CD14-positive monocyte (primary cell): ENCODE measurements around the gene EDEM1. TPM values are rescaled to one million over a fixed set of nuclear protein-coding genes. Genes with fewer than 3 reads are reported as not detected.
A peak's percentile ranks its signal among the peaks of the same experiment; 100 is the strongest.

Experiments used
- DNase-seq, 3 donors: peaks; one replicate each; pipeline ENCODE4 v3.0.0-alpha.2; 2011 to 2022
- H2AFZ ChIP-seq: 2 replicates; pipeline ENCODE4 v1.6.0; 2012; ENCODE audit warnings: mild to moderate bottlenecking, low read depth, low read length, inconsistent platforms; ENCODE audit not compliant: insufficient read depth, poor library complexity, severe bottlenecking
- H3K27ac ChIP-seq, 2 donors: 1 replicate in 1 of 2; 2 replicates in 1 of 2; pipeline ENCODE4 v1.5.1; 2012 to 2013; ENCODE audit warnings: low read length in 2 of 2, control low read depth in 1 of 2, inconsistent platforms in 1 of 2, low read depth in 1 of 2, mild to moderate bottlenecking in 1 of 2
- H3K27me3 ChIP-seq, 2 donors: one replicate each; pipeline versions ENCODE4 v1.6.0 to v1.6.1; 2011 to 2013; ENCODE audit warnings: low read length in 2 of 2; ENCODE audit not compliant: control insufficient read depth in 2 of 2, insufficient read depth in 2 of 2
- H3K36me3 ChIP-seq, 2 donors: replicated peaks in 1 of 2; 1 replicate in 1 of 2; 2 replicates in 1 of 2; pipeline versions ENCODE4 v1.5.1 to v1.6.1; 2012 to 2013; ENCODE audit warnings: low read length in 2 of 2, control low read depth in 1 of 2, inconsistent platforms in 1 of 2, mild to moderate bottlenecking in 1 of 2; ENCODE audit not compliant: insufficient read depth in 2 of 2, control insufficient read depth in 1 of 2
- H3K4me1 ChIP-seq, 2 donors: 1 replicate in 1 of 2; 2 replicates in 1 of 2; pipeline versions ENCODE4 v1.5.1 to v1.6.1; 2012 to 2013; ENCODE audit warnings: low read length in 2 of 2, control low read depth in 1 of 2, inconsistent platforms in 1 of 2, mild to moderate bottlenecking in 1 of 2, moderate library complexity in 1 of 2; ENCODE audit not compliant: insufficient read depth in 2 of 2, control insufficient read depth in 1 of 2
- H3K4me2 ChIP-seq: replicated peaks from 2 replicates; pipeline ENCODE3; 2012; ENCODE audit warnings: low read length, moderate library complexity, mild to moderate bottlenecking; ENCODE audit not compliant: poor library complexity, severe bottlenecking; ENCODE audit errors: extremely low read depth
- H3K4me3 ChIP-seq, 3 experiments: fragments of 200-600 bp in 1 of 3; sonication (generic) in 1 of 3; replicated peaks in 1 of 3; 1 replicate in 2 of 3; 2 replicates in 1 of 3; pipeline ENCODE4 v1.5.1; 2011 to 2013; ENCODE audit warnings: low read length in 3 of 3, mild to moderate bottlenecking in 3 of 3, control low read depth in 2 of 3, low read depth in 2 of 3, inconsistent platforms in 1 of 3, moderate library complexity in 1 of 3
- H3K79me2 ChIP-seq: 2 replicates; pipeline ENCODE4 v1.6.0; 2012; ENCODE audit warnings: mild to moderate bottlenecking, control low read depth, inconsistent platforms, low read length, moderate library complexity; ENCODE audit not compliant: insufficient read depth
- H3K9ac ChIP-seq: 2 replicates; pipeline ENCODE4 v1.6.0; 2017; ENCODE audit warnings: low read length, mild to moderate bottlenecking; ENCODE audit not compliant: insufficient read depth, poor library complexity, severe bottlenecking
- H3K9me3 ChIP-seq, 2 donors: replicated peaks in 1 of 2; 1 replicate in 1 of 2; 2 replicates in 1 of 2; pipeline versions ENCODE4 v1.5.1 to v1.6.1; 2012 to 2013; ENCODE audit warnings: low read length in 2 of 2, control low read depth in 1 of 2; ENCODE audit not compliant: control insufficient read depth in 1 of 2, insufficient read depth in 1 of 2
- H4K20me1 ChIP-seq: 2 replicates; pipeline ENCODE4 v1.6.0; 2012; ENCODE audit warnings: mild to moderate bottlenecking, low read length, control low read depth, moderate library complexity; ENCODE audit not compliant: insufficient read depth
- H3K27ac Mint-ChIP-seq, 7 donors: one replicate each; pipeline ENCODE4 v1.8.0; 2020; ENCODE audit warnings: mild to moderate bottlenecking in 7 of 7, mixed read lengths in 7 of 7, moderate library complexity in 6 of 7, inconsistent platforms in 2 of 7
- H3K27me3 Mint-ChIP-seq, 3 donors: one replicate each; pipeline ENCODE4 v1.8.0; 2021 to 2022; ENCODE audit warnings: low read depth in 3 of 3, mild to moderate bottlenecking in 3 of 3, mixed read lengths in 3 of 3, moderate library complexity in 3 of 3, inconsistent platforms in 1 of 3
- H3K36me3 Mint-ChIP-seq, 2 donors: one replicate each; pipeline ENCODE4 v1.8.0; 2020; ENCODE audit warnings: mixed read lengths in 2 of 2, inconsistent platforms in 1 of 2, mild to moderate bottlenecking in 1 of 2
- H3K4me1 Mint-ChIP-seq: one replicate; pipeline ENCODE4 v1.8.0; 2020; ENCODE audit warnings: mild to moderate bottlenecking, mixed read lengths
- H3K4me3 Mint-ChIP-seq, 2 donors: one replicate each; pipeline ENCODE4 v1.8.0; 2020; ENCODE audit warnings: mild to moderate bottlenecking in 2 of 2, mixed read lengths in 2 of 2, moderate library complexity in 1 of 2
- H3K9me3 Mint-ChIP-seq, 7 donors: one replicate each; pipeline ENCODE4 v1.8.0; 2020 to 2022; ENCODE audit warnings: mixed read lengths in 7 of 7, mild to moderate bottlenecking in 6 of 7, moderate library complexity in 6 of 7, inconsistent platforms in 2 of 7
- CTCF ChIP-seq: fragments of 200-600 bp; IDR thresholded peaks from one replicate; pipeline ENCODE4 v1.8.0; 2022; ENCODE audit warnings: antibody characterized with exemption, mild to moderate bottlenecking
- WGBS: methylation state at CpG from one replicate; pipeline ENCODE4 v1.1.5; 2013; ENCODE audit warnings: missing lambda C conversion rate; ENCODE audit not compliant: insufficient coverage; 5-methylcytosine and 5-hydroxymethylcytosine counted together
- intact Hi-C, 2 donors: fragments of 100-400 bp; cut with micrococcal nuclease; formaldehyde crosslinking; loops; one replicate each; pipeline versions ENCODE4 v1.15.0 to v1.15.1; 2023
- polyA plus RNA-seq, 3 donors: library from polyadenylated mRNA; depleted of rRNA in 1 of 3; unstranded in 2 of 3; stranded (reverse) in 1 of 3; fragments of 300-500 nt in 2 of 3; fragments of >200 nt in 1 of 3; fragmentation: Illumina TruSeq in 2 of 3; gene quantifications; 1 replicate in 2 of 3; 2 replicates in 1 of 3; pipeline ENCODE4 v1.2.3, GENCODE V29; 2012 to 2021

The EDEM1 gene
- polyA plus RNA-seq, 3 donors: 17.5 to 31.7 (median 23.7) TPM

GRCh38 chr3:5149306-5149880 is 38.1 kb upstream of the EDEM1 start:
- Histone ChIP-seq H4K20me1 (peaks cover 100% of the 10 kb centered on the region), H3K36me3 (peaks cover 0 to 12% of the 10 kb centered on the region in 2 donors), H3K79me2 (peaks cover 99% of the 10 kb centered on the region), H3K4me2 (no peak overlapping the region), H2AFZ (no peak overlapping the region), H3K4me1 (peaks cover 22 to 28% of the 10 kb centered on the region in 2 donors), H3K27me3 (no peaks in the 10 kb centered on the region), H3K9ac (no peak overlapping the region), H3K9me3 (no peaks in the 10 kb centered on the region), H3K4me3 (no peak overlapping the region), H3K27ac (peak overlapping the region in 1 of 2 donors; percentile 94)
- no peaks in the 10 kb centered on the region for H3K27me3 Mint-ChIP-seq
- no peak for DNase-seq
- peaks cover 16 to 37% of the 10 kb centered on the region in 2 donors for H3K36me3 Mint-ChIP-seq
- H3K4me1 Mint-ChIP-seq: peaks cover 60% of the 10 kb centered on the region
- WGBS: 100% methylated on average over 1 of the region's 7 CpGs
- TF ChIP-seq CTCF: no peak
- no peak overlapping the region for H3K4me3 Mint-ChIP-seq
- peak overlapping the region; percentile 72 to 87 (median 75) for H3K27ac Mint-ChIP-seq
- intact Hi-C loops: no loop called here
- peaks cover 0 to 5% (median 3%) of the 10 kb centered on the region in 7 donors for H3K9me3 Mint-ChIP-seq

- H3K27ac Mint-ChIP-seq: peak overlapping the region in 3 of 7 donors; percentile 28 to 69 (median 33)
- TF ChIP-seq CTCF: no peak
- H3K36me3 Mint-ChIP-seq: peaks cover 14 to 36% of the 10 kb centered on the region in 2 donors
- Histone ChIP-seq H3K4me2 (no peak overlapping the region), H3K9ac (no peak overlapping the region), H3K79me2 (peaks cover 99% of the 10 kb centered on the region), H3K9me3 (no peaks in the 10 kb centered on the region), H3K27ac (peak overlapping the region in 1 of 2 donors; percentile 48), H3K36me3 (peaks cover 0 to 12% of the 10 kb centered on the region in 2 donors), H4K20me1 (peaks cover 100% of the 10 kb centered on the region), H3K27me3 (no peaks in the 10 kb centered on the region), H2AFZ (no peak overlapping the region), H3K4me1 (peaks cover 10 to 12% of the 10 kb centered on the region in 2 donors), H3K4me3 (no peak overlapping the region)
- 91% methylated on average over 4 of the region's 6 CpGs for WGBS
- peaks cover 0 to 5% (median 3%) of the 10 kb centered on the region in 7 donors for H3K9me3 Mint-ChIP-seq
- H3K4me1 Mint-ChIP-seq: peaks cover 54% of the 10 kb centered on the region
- no peak for DNase-seq
- H3K27me3 Mint-ChIP-seq: no peaks in the 10 kb centered on the region
- H3K4me3 Mint-ChIP-seq: no peak overlapping the region
- intact Hi-C loops: no loop called here
These were observed 35.9 kb upstream of the EDEM1 start for GRCh38 chr3:5151586-5151985.
